ENCODE results near the gene NFIA. TPM values are rescaled to one million over a fixed set of nuclear protein-coding genes. Genes with fewer than 3 reads are reported as not detected.

The NFIA gene
- total and polyA plus RNA-seq, 12 donors, result 15.6 to 109 (median 66.3) TPM

DNA sequence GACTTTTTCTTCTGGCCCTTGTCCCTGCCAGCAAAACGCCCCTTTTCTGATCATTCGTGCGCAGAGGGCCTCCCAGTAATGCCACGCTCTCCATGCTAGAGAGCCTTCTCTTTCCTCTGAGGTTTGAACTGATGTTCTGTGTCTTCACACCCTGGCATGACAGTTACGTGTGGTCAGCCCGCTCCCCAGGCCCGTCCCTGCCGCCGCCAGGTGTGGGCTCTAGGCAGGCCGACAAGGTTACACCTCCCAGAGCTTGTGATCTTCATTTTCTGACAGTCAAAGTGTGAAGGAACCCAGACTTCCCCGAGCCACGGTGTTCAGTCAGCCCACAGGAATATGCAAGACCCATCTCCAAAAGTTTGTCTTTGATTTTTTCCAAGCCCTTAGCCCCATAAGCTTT lies 377.0 kb downstream of the NFIA start:
- TF ChIP-seq, protein P1, sequence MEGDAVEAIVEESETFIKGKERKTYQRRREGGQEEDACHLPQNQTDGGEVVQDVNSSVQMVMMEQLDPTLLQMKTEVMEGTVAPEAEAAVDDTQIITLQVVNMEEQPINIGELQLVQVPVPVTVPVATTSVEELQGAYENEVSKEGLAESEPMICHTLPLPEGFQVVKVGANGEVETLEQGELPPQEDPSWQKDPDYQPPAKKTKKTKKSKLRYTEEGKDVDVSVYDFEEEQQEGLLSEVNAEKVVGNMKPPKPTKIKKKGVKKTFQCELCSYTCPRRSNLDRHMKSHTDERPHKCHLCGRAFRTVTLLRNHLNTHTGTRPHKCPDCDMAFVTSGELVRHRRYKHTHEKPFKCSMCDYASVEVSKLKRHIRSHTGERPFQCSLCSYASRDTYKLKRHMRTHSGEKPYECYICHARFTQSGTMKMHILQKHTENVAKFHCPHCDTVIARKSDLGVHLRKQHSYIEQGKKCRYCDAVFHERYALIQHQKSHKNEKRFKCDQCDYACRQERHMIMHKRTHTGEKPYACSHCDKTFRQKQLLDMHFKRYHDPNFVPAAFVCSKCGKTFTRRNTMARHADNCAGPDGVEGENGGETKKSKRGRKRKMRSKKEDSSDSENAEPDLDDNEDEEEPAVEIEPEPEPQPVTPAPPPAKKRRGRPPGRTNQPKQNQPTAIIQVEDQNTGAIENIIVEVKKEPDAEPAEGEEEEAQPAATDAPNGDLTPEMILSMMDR (IDR thresholded peaks at IDR 0.05), result no peak
- no peak for TF ChIP-seq POLR2A (IDR thresholded peaks at IDR 0.05)
- intact Hi-C loops (cut with DNase I), result loop anchor here in 1 of 2 donors (5.0 kb wide), 1 partner anchor 407 kb away; no protein-coding TSS in a partner anchor
- Histone ChIP-seq H3K27ac (no peak overlapping the region), H3K36me3 (replicated peaks in 1 of 2) (peaks cover 0 to 8% of the 10 kb centered on the region in 2 donors), H3K4me1 (replicated peaks in 1 of 2) (peaks cover 0 to 7% of the 10 kb centered on the region in 2 donors), H3K9me3 (replicated peaks in 1 of 3) (no peaks in the 10 kb centered on the region), H3K4me3 (no peak overlapping the region), H3K27me3 (no peaks in the 10 kb centered on the region)
- 92 to 96% (median 94%) methylated on average over 12 of the region's 12 CpGs for whole genome bisulfite sequencing, 4 donors
- DNase-seq, result no peak

DNA sequence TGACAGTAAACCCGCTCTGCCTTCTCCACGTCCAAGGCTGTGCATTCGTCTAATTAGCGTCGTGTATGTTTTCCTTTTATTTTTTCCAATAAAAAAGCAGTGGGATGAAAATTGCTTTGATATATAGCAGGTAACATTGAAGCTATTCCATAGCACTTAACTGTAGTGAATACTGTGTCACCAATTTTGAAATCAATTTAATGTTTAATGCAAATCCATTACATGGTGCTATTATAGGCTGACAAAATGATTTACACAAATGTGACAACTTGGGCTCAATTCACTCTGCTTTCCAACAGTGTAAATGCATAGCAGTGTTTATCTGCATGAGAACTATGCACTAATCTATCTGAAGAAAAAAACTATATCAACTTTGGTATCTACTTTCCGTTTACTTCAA lies 377.8 kb downstream of the NFIA start:
- no peaks in the 10 kb centered on the region for H3K27me3 ChIP-seq
- H3K27ac ChIP-seq, result no peak overlapping the region
- H3K9me3 ChIP-seq (replicated peaks in 1 of 3), result no peaks in the 10 kb centered on the region
- H3K4me3 ChIP-seq, result no peak overlapping the region
- intact Hi-C loops (cut with DNase I), result no loop called here
- no peak for TF ChIP-seq POLR2A (IDR thresholded peaks at IDR 0.05)
- TF ChIP-seq, protein P1 (IDR thresholded peaks at IDR 0.05), result no peak
- no peak for DNase-seq
- H3K4me1 ChIP-seq (replicated peaks in 1 of 2), result peaks cover 0 to 6% of the 10 kb centered on the region in 2 donors
- peaks cover 0 to 8% of the 10 kb centered on the region in 2 donors for H3K36me3 ChIP-seq (replicated peaks in 1 of 2)
- WGBS, 4 donors, result 92 to 96% (median 94%) methylated on average over 6 of the region's 6 CpGs

DNA sequence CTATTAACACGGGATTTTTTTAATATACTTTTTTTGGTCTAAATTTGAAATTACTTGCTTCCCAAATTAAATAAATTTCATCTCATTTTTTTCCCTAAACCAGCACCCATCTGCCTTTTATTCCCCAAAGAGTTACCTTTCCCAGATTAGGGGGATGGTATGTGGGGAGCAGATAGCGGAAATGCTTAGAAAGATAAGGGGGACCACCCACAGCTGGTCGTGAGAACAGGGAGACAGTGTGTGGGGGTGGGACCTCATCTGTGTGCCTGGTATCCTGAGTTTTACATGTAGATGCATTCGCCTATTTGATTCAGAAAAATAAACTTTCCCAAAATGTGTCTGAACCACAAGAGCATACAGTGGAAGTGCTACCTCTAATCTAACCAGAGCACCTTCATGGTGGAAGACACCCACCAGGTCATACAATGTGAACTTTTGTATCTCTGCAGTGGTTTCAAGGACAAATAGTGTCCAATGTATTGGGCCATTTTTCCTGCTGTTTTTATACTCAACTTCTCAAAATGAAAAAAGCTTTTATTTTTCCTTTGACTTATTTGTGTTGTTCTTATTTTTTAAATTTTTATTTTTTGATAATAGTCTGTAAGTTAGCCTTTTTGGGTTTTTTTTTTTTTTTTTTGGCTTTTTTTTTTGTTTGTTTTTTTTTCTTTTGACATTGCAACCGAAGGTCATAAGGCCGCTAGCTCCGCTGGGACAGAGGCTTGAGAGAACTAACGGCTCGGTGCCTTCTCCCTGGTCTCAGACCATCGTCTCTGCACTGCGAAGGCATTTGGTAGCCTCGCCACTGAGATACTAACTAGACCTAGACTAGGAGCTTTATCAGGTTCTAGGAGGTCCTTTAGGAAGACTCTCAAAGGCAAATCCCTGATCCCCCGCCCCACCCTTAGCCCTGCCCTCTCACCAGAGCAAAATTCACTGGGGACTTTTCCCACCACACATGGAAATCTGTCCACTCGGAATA lies 379.3 kb downstream of the NFIA start:
- DNase-seq, result no peak
- intact Hi-C loops (cut with DNase I), result no loop called here
- TF ChIP-seq, protein P1 (IDR thresholded peaks at IDR 0.05), result no peak
- no peak for TF ChIP-seq POLR2A (IDR thresholded peaks at IDR 0.05)
- H3K9me3 ChIP-seq (replicated peaks in 1 of 3), result no peaks in the 10 kb centered on the region
- no peaks in the 10 kb centered on the region for H3K27me3 ChIP-seq
- H3K4me3 ChIP-seq, result no peak overlapping the region
- no peaks in the 10 kb centered on the region for H3K36me3 ChIP-seq (replicated peaks in 1 of 2)
- H3K4me1 ChIP-seq (replicated peaks in 1 of 2), result peaks cover 0 to 6% of the 10 kb centered on the region in 2 donors
- WGBS, 4 donors, result 81 to 85% (median 84%) methylated on average over 14 of the region's 14 CpGs
- H3K27ac ChIP-seq, result peak overlapping the region in 1 of 5 donors; percentile 39

DNA sequence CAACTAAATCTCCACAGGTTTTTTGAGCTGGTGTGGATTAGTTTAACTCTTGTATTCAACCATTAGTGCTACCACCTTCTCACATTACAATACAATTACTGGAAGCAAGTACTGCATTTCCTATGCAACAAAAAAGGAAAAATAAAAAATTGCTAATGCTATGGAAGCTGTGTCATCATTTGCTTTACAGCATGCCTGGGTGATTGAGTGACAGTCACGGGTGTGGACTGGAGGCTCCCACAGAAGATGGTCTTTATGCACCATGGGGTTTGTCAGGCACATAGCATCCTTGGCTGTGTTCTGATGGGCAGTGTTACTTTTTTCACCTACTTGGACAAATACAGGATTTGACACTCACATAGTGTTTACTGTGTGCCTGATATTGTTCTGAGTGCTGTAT lies 380.3 kb downstream of the NFIA start:
- WGBS, 4 donors, result 89 to 100% (median 91%) methylated on average over 1 of the region's 1 CpG
- Histone ChIP-seq H3K4me1 (replicated peaks in 1 of 2) (peaks cover 0 to 6% of the 10 kb centered on the region in 2 donors), H3K27ac (no peak overlapping the region), H3K9me3 (replicated peaks in 1 of 3) (no peaks in the 10 kb centered on the region), H3K36me3 (replicated peaks in 1 of 2) (no peaks in the 10 kb centered on the region), H3K27me3 (no peaks in the 10 kb centered on the region), H3K4me3 (no peak overlapping the region)
- intact Hi-C loops (cut with DNase I), result no loop called here
- TF ChIP-seq, protein P1 (IDR thresholded peaks at IDR 0.05), result no peak
- TF ChIP-seq POLR2A (IDR thresholded peaks at IDR 0.05), result no peak
- no peak for DNase-seq
